A549 (cell line): Measurements from ENCODE around the gene SV2C. TPM values are rescaled to one million over a fixed set of nuclear protein-coding genes. Genes with fewer than 3 reads are reported as not detected.

ENCODE experiments used
- ATAC-seq, 2 experiments: fragments of 200-7000 bp in 1 of 2; fragments of >200 bp in 1 of 2; cut with Nextera tagmentation in 1 of 2; cut with Tn5 transposase in 1 of 2; 3 replicates each; pipeline versions ENCODE4 v1.8.0 to v1.9.1; 2018 to 2020; ENCODE audit warnings: mild to moderate bottlenecking in 1 of 2, moderate library complexity in 1 of 2
- CTCF ChIA-PET: fragments of 300-600 bp; sonication (Branson Sonifier 250); formaldehyde crosslinking; extraction: SDS; loops from one replicate; lab custom pipeline; 2021; ENCODE audit warnings: antibody characterized with exemption, inconsistent platforms; lab: Yijun Ruan, JAX
- POLR2A ChIA-PET: fragments of 350-600 bp; formaldehyde crosslinking; extraction: SDS; loops from one replicate; lab custom pipeline; 2021; ENCODE audit warnings: antibody characterized with exemption, inconsistent platforms; lab: Yijun Ruan, JAX
- DNase-seq, 2 experiments: peaks; one replicate each; pipeline versions ENCODE4 v3.0.0 to v3.0.0-alpha.2; 2011 to 2016; ENCODE audit warnings: low read depth in 1 of 2, low spot score in 1 of 2
- FAIRE-seq: peaks from 2 replicates; lab custom pipeline; 2011; peaks lifted over from hg19 to GRCh38; lab: Jason Lieb, UNC
- H3K27ac ChIP-seq, 2 experiments: fragments of >200 bp; sonication (Bioruptor Twin); formaldehyde crosslinking; 3 replicates each; pipeline ENCODE4 v1.5.1; 2016 to 2017
- H3K4me1 ChIP-seq: fragments of >200 bp; sonication (Bioruptor Twin); formaldehyde crosslinking; 3 replicates; pipeline ENCODE4 v1.6.1; 2016
- H3K4me2 ChIP-seq: fragments of >200 bp; sonication (Bioruptor Twin); formaldehyde crosslinking; 3 replicates; pipeline ENCODE4 v1.6.1; 2016
- H3K4me3 ChIP-seq: fragments of >200 bp; sonication (Bioruptor Twin); formaldehyde crosslinking; 3 replicates; pipeline ENCODE4 v1.5.1; 2016
- H3K9me3 ChIP-seq: fragments of >200 bp; sonication (Bioruptor Twin); formaldehyde crosslinking; 3 replicates; pipeline ENCODE4 v1.6.1; 2016
- BCL3 ChIP-seq: fragments of >200 bp; sonication (Bioruptor Twin); formaldehyde crosslinking; IDR thresholded peaks from 3 replicates; pipeline ENCODE4 v1.6.1; 2016
- E2F6 ChIP-seq: IDR thresholded peaks from 2 replicates; pipeline ENCODE4 v1.6.1; 2012; ENCODE audit warnings: low read depth, borderline replicate concordance
- EHF ChIP-seq: fragments of 250-450 bp; sonication (Bioruptor Pico); IDR thresholded peaks from 2 replicates; pipeline ENCODE4 v1.5.0; 2020; ENCODE audit warnings: mild to moderate bottlenecking
- EHMT2 ChIP-seq: fragments of 200-600 bp; sonication (generic); IDR thresholded peaks from 2 replicates; pipeline ENCODE4 v1.6.1; 2016; ENCODE audit warnings: antibody characterized with exemption, low read depth, mild to moderate bottlenecking, moderate library complexity
- EP300 ChIP-seq, 2 experiments: fragments of >200 bp; sonication (Bioruptor Twin); formaldehyde crosslinking; IDR thresholded peaks; 2 replicates in 1 of 2; 3 replicates in 1 of 2; pipeline ENCODE4 v1.6.1; 2016 to 2017
- ESRRA ChIP-seq: fragments of 150-350 bp; IDR thresholded peaks from 2 replicates; pipeline ENCODE4 v1.6.1; 2014; ENCODE audit warnings: mild to moderate bottlenecking, low read length, borderline replicate concordance
- FOSL2 ChIP-seq, 2 experiments: fragments of 450-650 bp in 1 of 2; fragments of >200 bp in 1 of 2; sonication (Bioruptor Twin) in 1 of 2; formaldehyde crosslinking; IDR thresholded peaks; 2 replicates each; pipeline versions ENCODE4 v1.5.0 to v1.6.1; 2016 to 2020; ENCODE audit warnings: mild to moderate bottlenecking in 1 of 2, moderate library complexity in 1 of 2
- GATA3 ChIP-seq: IDR thresholded peaks from 2 replicates; pipeline ENCODE4 v1.6.1; 2012; ENCODE audit warnings: borderline replicate concordance
- HDAC2 ChIP-seq: fragments of 200-600 bp; sonication (generic); IDR thresholded peaks from 2 replicates; pipeline ENCODE4 v1.6.1; 2016
- HES2 ChIP-seq: fragments of >200 bp; sonication (Bioruptor Twin); formaldehyde crosslinking; IDR thresholded peaks from 2 replicates; pipeline ENCODE4 v1.6.1; 2016
- HEYL ChIP-seq: fragments of 250-450 bp; sonication (Bioruptor Pico); IDR thresholded peaks from 2 replicates; pipeline ENCODE4 v1.8.0; 2021; ENCODE audit warnings: mild to moderate bottlenecking, moderate library complexity
- HOXB5 ChIP-seq: fragments of 250-450 bp; sonication (Bioruptor Pico); IDR thresholded peaks from 2 replicates; pipeline ENCODE4 v1.5.0; 2020; ENCODE audit warnings: mild to moderate bottlenecking, moderate library complexity
- KDM1A ChIP-seq: fragments of 200-600 bp; sonication (generic); IDR thresholded peaks from 2 replicates; pipeline ENCODE4 v1.6.1; 2016; ENCODE audit warnings: low read depth, mild to moderate bottlenecking
- KDM5A ChIP-seq: fragments of 200-600 bp; sonication (generic); IDR thresholded peaks from 2 replicates; pipeline ENCODE4 v1.6.1; 2016; ENCODE audit warnings: antibody characterized with exemption, mild to moderate bottlenecking
- MAFK ChIP-seq: fragments of 450-650 bp; IDR thresholded peaks from 2 replicates; pipeline ENCODE4 v1.6.1; 2014; ENCODE audit not compliant: partially characterized antibody
- MAZ ChIP-seq: fragments of 150-350 bp; IDR thresholded peaks from 2 replicates; pipeline ENCODE4 v1.6.1; 2014; ENCODE audit warnings: antibody characterized with exemption, low read depth, low read length, borderline replicate concordance
- NFE2L2 ChIP-seq: fragments of 150-350 bp; conservative IDR thresholded peaks from 2 replicates; pipeline ENCODE4 v1.6.1; 2014; ENCODE audit warnings: low read length
- POLR2AphosphoS2 ChIP-seq: conservative IDR thresholded peaks from 2 replicates; pipeline ENCODE4 v1.6.1; 2012; ENCODE audit warnings: low read length, improper control_type of control experiment, inconsistent platforms
- RARB ChIP-seq: fragments of 250-450 bp; sonication (Bioruptor Pico); IDR thresholded peaks from 2 replicates; pipeline ENCODE4 v1.8.0; 2021; ENCODE audit warnings: mild to moderate bottlenecking, moderate library complexity
- RFX5 ChIP-seq: fragments of 450-650 bp; IDR thresholded peaks from 2 replicates; pipeline ENCODE4 v1.7.1; 2014; ENCODE audit warnings: antibody characterized with exemption, mild to moderate bottlenecking, moderate library complexity
- SMC3 ChIP-seq: fragments of >200 bp; sonication (Bioruptor Twin); formaldehyde crosslinking; IDR thresholded peaks from 3 replicates; pipeline ENCODE4 v1.6.1; 2018; ENCODE audit warnings: inconsistent platforms
- SREBF2 ChIP-seq: fragments of 450-650 bp; IDR thresholded peaks from 2 replicates; pipeline ENCODE4 v1.6.1; 2014; ENCODE audit warnings: mild to moderate bottlenecking, moderate library complexity
- TP53 ChIP-seq: fragments of 250-450 bp; sonication (Bioruptor Pico); IDR thresholded peaks from 2 replicates; pipeline ENCODE4 v1.5.0; 2021; ENCODE audit warnings: mild to moderate bottlenecking, moderate library complexity
- ZC3H11A ChIP-seq: fragments of 450-650 bp; IDR thresholded peaks from 2 replicates; pipeline ENCODE4 v1.6.1; 2014; ENCODE audit warnings: antibody characterized with exemption, mild to moderate bottlenecking
- ZNF302 ChIP-seq: fragments of 250-450 bp; sonication (Bioruptor Pico); IDR thresholded peaks from 2 replicates; pipeline ENCODE4 v1.9.0; 2021; ENCODE audit warnings: inconsistent platforms, mild to moderate bottlenecking, moderate library complexity
- WGBS: methylation state at CpG from one replicate; pipeline ENCODE4 v1.1.6; 2017; ENCODE audit errors: missing lambda C conversion rate; 5-methylcytosine and 5-hydroxymethylcytosine counted together
- polyA plus RNA-seq, 4 experiments: library from polyadenylated mRNA; depleted of rRNA in 3 of 4; stranded (reverse); fragments of >200 nt; fragmentation: RNase III in 1 of 4; extraction: RNeasy Plus Mini Kit Qiagen cat#74134 plus additional on column Dnase treatment in 1 of 4; gene quantifications; 2 replicates in 3 of 4; 3 replicates in 1 of 4; pipeline ENCODE4 v1.2.3, GENCODE V29; 2011 to 2017

Gene SV2C
- polyA plus RNA-seq, 2 of the 4 experiments (the other 2 are of a cell fraction) = not detected

DNA sequence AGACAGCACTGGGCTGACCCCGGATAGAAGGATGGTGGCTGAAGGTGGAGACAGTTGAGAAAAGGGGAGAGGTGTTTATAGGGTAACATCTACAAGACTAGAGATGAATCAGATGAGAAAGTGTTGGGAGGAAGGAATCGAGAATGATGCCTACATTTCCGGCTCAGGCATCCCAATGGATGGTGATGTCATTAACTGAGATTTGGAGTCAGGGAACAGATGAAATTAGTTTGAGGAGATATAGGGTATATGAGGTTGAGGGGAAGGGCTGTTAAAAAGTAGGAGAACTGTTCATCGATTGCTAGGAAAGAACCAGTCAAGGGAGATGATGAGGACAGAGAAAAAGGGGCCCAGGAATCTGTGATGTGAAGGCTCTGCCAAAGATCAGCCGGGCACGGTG is 295.2 kb downstream of the SV2C start:
- 82% methylated on average over 6 of the region's 6 CpGs for WGBS
- ChIA-PET CTCF (interaction anchor here (1.0 to 1.1 kb wide), 2 partner anchors 9 to 40 kb away, joined by 3 read pairs; no protein-coding TSS in a partner anchor), POLR2A (no interaction called here)
- H3K4me1 ChIP-seq = no peaks in the 10 kb centered on the region; the same call in 2 of the 3 replicates
- H3K27ac ChIP-seq = no peak overlapping the region
- H3K4me3 ChIP-seq = no peak overlapping the region
- TF ChIP-seq SMC3 (no peak), HOXB5 (CRISPR knock-in tag) (no peak), MAZ (no peak), HES2 (no peak), BCL3 (no peak), NFE2L2 (no peak), EP300 (IDR thresholded peaks at IDR 0.05) (no peak), EHF (no peak), EHMT2 (no peak), ESRRA (no peak), HEYL (CRISPR knock-in tag) (no peak), GATA3 (no peak), ZC3H11A (no peak), HDAC2 (no peak), TP53 (CRISPR knock-in tag) (no peak), ZNF302 (CRISPR knock-in tag) (no peak), FOSL2 (IDR thresholded peaks at IDR 0.05) (no peak), FOSL2 (CRISPR knock-in tag; IDR thresholded peaks at IDR 0.05) (no peak), POLR2AphosphoS2 (no peak), MAFK (no peak), SREBF2 (no peak)
- H3K9me3 ChIP-seq = no peaks in the 10 kb centered on the region
- ATAC-seq (no peak), FAIRE-seq (no peak), DNase-seq (no peak)
- H3K4me2 ChIP-seq = no peak overlapping the region

- CTCF ChIA-PET = interaction anchor here (0.9 to 1.1 kb wide), 3 partner anchors 9 to 41 kb away, joined by 3 read pairs; no protein-coding TSS in a partner anchor
- POLR2A ChIA-PET = no interaction called here
- TF ChIP-seq RFX5 = no peak
- TF ChIP-seq KDM1A = no peak
- 43% methylated on average over 5 of the region's 5 CpGs for WGBS
- Histone ChIP-seq H3K9me3 (no peaks in the 10 kb centered on the region), H3K4me3 (no peak overlapping the region), H3K4me1 (no peaks in the 10 kb centered on the region), H3K27ac (0 out of 6 replicates have a peak overlapping the region, but pooled peaks of 1 of the 2 experiments have one; percentile 16), H3K4me2 (no peak overlapping the region)
- DNase-seq (no peak), FAIRE-seq (no peak), ATAC-seq (peak in 1 of 2 experiments; percentile 34; a peak in 2 of 6 replicates)
Measured at GRCh38 chr5:76379316-76379715, 296.1 kb downstream of the SV2C start.

DNA sequence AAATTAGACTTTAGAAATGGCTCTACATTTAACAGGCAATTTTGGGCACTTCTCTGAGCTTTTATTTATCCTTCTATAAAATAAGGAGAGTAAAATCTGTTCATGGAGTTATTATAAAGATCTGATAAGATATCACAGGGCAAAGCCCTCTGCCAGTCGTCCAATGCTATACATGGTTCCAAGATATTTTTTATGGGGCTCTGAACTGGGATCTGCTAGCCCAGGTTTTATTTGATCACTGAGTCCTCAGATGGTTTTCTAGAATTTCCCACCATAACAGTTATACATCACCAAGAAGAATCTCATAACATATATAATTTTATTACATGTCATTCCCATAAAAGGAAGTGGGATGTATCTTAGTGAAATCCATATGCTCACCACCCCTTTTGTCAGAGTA is 296.7 kb downstream of the SV2C start:
- FAIRE-seq = no peak
- no peak for DNase-seq
- no peaks in the 10 kb centered on the region for H3K9me3 ChIP-seq
- H3K4me1 ChIP-seq = no peaks in the 10 kb centered on the region
- H3K4me3 ChIP-seq = no peak overlapping the region
- no peak for TF ChIP-seq KDM5A
- TF ChIP-seq RARB (CRISPR knock-in tag) = no peak
- TF ChIP-seq E2F6 = no peak
- TF ChIP-seq HOXB5 (CRISPR knock-in tag) = no peak
- no peak for TF ChIP-seq ESRRA
- TF ChIP-seq NFE2L2 = no peak
- TF ChIP-seq GATA3 = no peak
- no peak for TF ChIP-seq FOSL2 (IDR thresholded peaks at IDR 0.05)
- TF ChIP-seq FOSL2 (CRISPR knock-in tag; IDR thresholded peaks at IDR 0.05) = no peak
- ATAC-seq = no peak
- no peak overlapping the region for H3K27ac ChIP-seq
- H3K4me2 ChIP-seq = no peak overlapping the region
- ChIA-PET CTCF (interaction anchor here (0.9 to 1.0 kb wide), 2 partner anchors 8 to 27 kb away, joined by 3 to 4 read pairs; no protein-coding TSS in a partner anchor), POLR2A (no interaction called here)
- 48% methylated on average over 1 of the region's 1 CpG for WGBS
